DOHH2 (cell line): ENCODE measurements around the gene ZNF581.

ENCODE experiments used
- EZH2phosphoT487 ChIP-seq: fragments of 200-600 bp; sonication (generic); IDR thresholded peaks from 2 replicates; pipeline ENCODE4 v1.6.1; 2017; ENCODE audit warnings: borderline replicate concordance, mild to moderate bottlenecking, antibody characterized with exemption, low read length, moderate library complexity, mixed read lengths
- TF ChIP-seq, protein P1 (sequence below): fragments of 200-600 bp; sonication (generic); IDR thresholded peaks from one replicate; pipeline ENCODE4 v1.5.1; 2014; ENCODE audit warnings: antibody characterized with exemption, mild to moderate bottlenecking, low read depth, low read length; ENCODE audit not compliant: poor library complexity, severe bottlenecking

DNA sequence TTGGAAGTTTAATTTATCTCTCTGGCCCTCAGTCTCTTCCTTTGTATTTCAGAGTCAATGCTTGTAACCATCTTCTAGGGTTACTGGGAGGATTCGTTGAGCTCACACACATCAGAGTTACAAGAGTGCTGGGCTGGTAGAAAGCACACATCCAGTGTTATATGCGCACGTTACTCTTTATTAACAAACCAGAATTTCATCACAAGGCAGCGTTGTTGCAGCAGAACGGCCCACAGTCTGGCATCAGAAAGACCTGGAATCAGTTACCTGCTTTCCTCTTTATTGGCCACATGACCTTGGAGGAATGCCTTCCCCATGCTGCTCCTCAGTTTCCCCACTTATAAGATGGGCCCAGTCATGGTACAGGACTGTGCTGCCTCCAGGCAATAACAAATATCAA lies 34.1 kb upstream of the ZNF581 start:
- TF ChIP-seq, protein P1, sequence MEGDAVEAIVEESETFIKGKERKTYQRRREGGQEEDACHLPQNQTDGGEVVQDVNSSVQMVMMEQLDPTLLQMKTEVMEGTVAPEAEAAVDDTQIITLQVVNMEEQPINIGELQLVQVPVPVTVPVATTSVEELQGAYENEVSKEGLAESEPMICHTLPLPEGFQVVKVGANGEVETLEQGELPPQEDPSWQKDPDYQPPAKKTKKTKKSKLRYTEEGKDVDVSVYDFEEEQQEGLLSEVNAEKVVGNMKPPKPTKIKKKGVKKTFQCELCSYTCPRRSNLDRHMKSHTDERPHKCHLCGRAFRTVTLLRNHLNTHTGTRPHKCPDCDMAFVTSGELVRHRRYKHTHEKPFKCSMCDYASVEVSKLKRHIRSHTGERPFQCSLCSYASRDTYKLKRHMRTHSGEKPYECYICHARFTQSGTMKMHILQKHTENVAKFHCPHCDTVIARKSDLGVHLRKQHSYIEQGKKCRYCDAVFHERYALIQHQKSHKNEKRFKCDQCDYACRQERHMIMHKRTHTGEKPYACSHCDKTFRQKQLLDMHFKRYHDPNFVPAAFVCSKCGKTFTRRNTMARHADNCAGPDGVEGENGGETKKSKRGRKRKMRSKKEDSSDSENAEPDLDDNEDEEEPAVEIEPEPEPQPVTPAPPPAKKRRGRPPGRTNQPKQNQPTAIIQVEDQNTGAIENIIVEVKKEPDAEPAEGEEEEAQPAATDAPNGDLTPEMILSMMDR: no peak
- no peak for TF ChIP-seq EZH2phosphoT487
